NCI-H774 (cell line): ENCODE measurements around the gene ACAT2.
"Not testable (repeated sequence)": the region's sequence is repeated elsewhere in the genome, so short reads cannot be mapped to it uniquely, and the experiment has no call there.

Experiments used
- DNase-seq: peaks from one replicate; lab custom pipeline; 2025; lab: John Stamatoyannopoulos, UW

The ACAT2 gene

GRCh38 chr6:159813781-159814180, 51.9 kb downstream of the ACAT2 start:
- no peak for DNase-seq

GRCh38 chr6:159815410-159815809, 53.6 kb downstream of the ACAT2 start:
- DNase-seq = no peak

- DNase-seq = not testable (repeated sequence)
Measured at GRCh38 chr6:159816775-159817174, 54.9 kb downstream of the ACAT2 start.

- no peak for DNase-seq
Measured at GRCh38 chr6:159817951-159818739, 56.3 kb downstream of the ACAT2 start.

- DNase-seq = no peak
Measured at GRCh38 chr6:159819098-159819497, 57.3 kb downstream of the ACAT2 start.

GRCh38 chr6:159819932-159820640, 58.2 kb downstream of the ACAT2 start:
- DNase-seq = no peak

- DNase-seq = no peak
Measured at GRCh38 chr6:159821122-159821521, 59.3 kb downstream of the ACAT2 start.

GRCh38 chr6:159821726-159822125, 59.9 kb downstream of the ACAT2 start:
- DNase-seq = no peak

GRCh38 chr6:159823953-159824352, 62.1 kb downstream of the ACAT2 start:
- no peak for DNase-seq

GRCh38 chr6:159824690-159825089, 62.8 kb downstream of the ACAT2 start:
- not testable (repeated sequence) for DNase-seq

- DNase-seq = no peak
Measured at GRCh38 chr6:159826004-159826403, 64.2 kb downstream of the ACAT2 start.

- DNase-seq = no peak
Measured at GRCh38 chr6:159826968-159827647, 65.3 kb downstream of the ACAT2 start.

- no peak for DNase-seq
Measured at GRCh38 chr6:159828074-159828473, 66.2 kb downstream of the ACAT2 start.
